ENCODE measurements around the gene LDLRAP1. TPM values are rescaled to one million over a fixed set of nuclear protein-coding genes. Genes with fewer than 3 reads are reported as not detected.

LDLRAP1 gene
- total and polyA plus RNA-seq, 2 of the 4 experiments (the other 2 are of a cell fraction): 4.5 to 14.4 TPM

- Histone ChIP-seq H3K56ac (ENCODE audit: extremely low read depth, insufficient read depth, low read length) (peak overlapping the region; percentile 19; the same call in 1 of the 2 replicates), H3K36me3 (ENCODE audit: control insufficient read depth, insufficient read depth, low read length) (peaks cover 6% of the 10 kb centered on the region; the same call in 1 of the 2 replicates), H3K14ac (replicated peaks; ENCODE audit: low read depth, low read length) (peak overlapping the region; percentile 16; the same call in 1 of the 2 replicates), H4K20me1 (ENCODE audit: insufficient read depth, low read length) (0 out of 2 replicates have a peak, but pooled peaks cover 4% of the 10 kb centered on the region), H3K27me3 (ENCODE audit: control insufficient read depth, insufficient read depth, low read length) (no peaks in the 10 kb centered on the region), H3K4me3 (ENCODE audit: insufficient read depth, low read depth, low read length) (no peak overlapping the region), H2AK9ac (replicated peaks; ENCODE audit: low read depth, low read length, poor library complexity) (no peak overlapping the region), H3K23ac (ENCODE audit: low read depth, low read length) (0 out of 2 replicates have a peak overlapping the region, but pooled peaks have one; percentile 4), H3K4me1 (ENCODE audit: control insufficient read depth, insufficient read depth, low read length) (peaks cover 38% of the 10 kb centered on the region), H2BK20ac (ENCODE audit: low read depth, low read length) (peak overlapping the region; percentile 82; the same call in 1 of the 2 replicates), H4K8ac (ENCODE audit: low read depth in 2 of 2, low read length in 2 of 2) (peak overlapping the region; percentile 52 to 66; a peak in 3 of 4 replicates), H3K9ac (ENCODE audit: low read depth, low read length) (peak overlapping the region; percentile 27; the same call in 1 of the 2 replicates), H2BK120ac (ENCODE audit: low read depth, low read length) (peak overlapping the region; percentile 75), H2AK5ac (ENCODE audit: low read depth, low read length) (peak overlapping the region; percentile 83; the same call in 1 of the 2 replicates), H3K4me2 (ENCODE audit: low read depth, low read length) (peak overlapping the region; percentile 43; the same call in 1 of the 2 replicates), H4K91ac (ENCODE audit: insufficient read depth, low read depth, low read length) (peak overlapping the region; percentile 76), H2AFZ (replicated peaks; ENCODE audit: low read length, poor library complexity) (no peak overlapping the region), H3K9me3 (ENCODE audit: control insufficient read depth, insufficient read depth, low read length) (no peaks in the 10 kb centered on the region), H3K9me1 (ENCODE audit: insufficient read depth, low read length) (peaks cover 15% of the 10 kb centered on the region), H3K18ac (ENCODE audit: low read depth, low read length) (peak overlapping the region; percentile 53; the same call in 1 of the 2 replicates), H3K27ac (ENCODE audit: insufficient read depth, low read length) (peak overlapping the region; percentile 57), H4K5ac (ENCODE audit: low read depth, low read length) (no peak overlapping the region; the same call in 1 of the 2 replicates), H2BK15ac (ENCODE audit: low read depth, low read length) (peak overlapping the region; percentile 35; the same call in 2 of the 3 replicates), H3K79me1 (ENCODE audit: low read depth in 1 of 2, low read length in 2 of 2) (0 out of 4 replicates have a peak, but pooled peaks cover 0 to 4% of the 10 kb centered on the region in 2 experiments), H2BK5ac (ENCODE audit: low read depth, low read length, poor library complexity, severe bottlenecking) (peak overlapping the region; percentile 67), H3K4ac (ENCODE audit: low read depth, low read length) (peak overlapping the region; percentile 74; the same call in 1 of the 2 replicates)
- ChIA-PET CTCF (interaction anchor here (1.2 to 1.4 kb wide), 3 partner anchors 11 to 18 kb away, joined by 3 to 4 read pairs (median 4); no protein-coding TSS in a partner anchor), POLR2A (ENCODE audit: unreplicated experiment) (no interaction called here)
- peak; percentile 59 for ATAC-seq (ENCODE audit: low read depth)
- TF ChIP-seq CHD1 (IDR thresholded peaks at IDR 0.05; ENCODE audit: low read depth, low read length): no peak
- TF ChIP-seq MXI1 (IDR thresholded peaks at IDR 0.05; ENCODE audit: borderline replicate concordance, low read depth, low read length): 0 out of 2 replicates have a peak, but pooled peaks have one; percentile 18
- no peak for TF ChIP-seq POLR2A (IDR thresholded peaks at IDR 0.05; ENCODE audit: low read depth, low read length)
- dilution Hi-C loops (cut with HindIII; ENCODE audit: low sequenced_read_pairs, unreplicated experiment): no loop called here
- BruUV-seq (replicated peaks): no TSS peak
- 40% methylated on average over 1 of the region's 4 CpGs; no CpG with 5 or more reads in 1 of the 2 experiments for WGBS, 2 experiments (ENCODE audit: extremely low coverage in 2 of 2, insufficient read length in 1 of 2)
- DNase-seq: peak; percentile 79
- in situ Hi-C loops (cut with MboI; ENCODE audit: low sequenced_read_pairs): loop anchor here (25.0 kb wide), 1 partner anchor 91 kb away; the partner anchor contains the start of gene RHCE
- intact Hi-C loops (cut with micrococcal nuclease): no loop called here
Observed at GRCh38 chr1:25502957-25503356, 40.4 kb upstream of the LDLRAP1 start.
